WERI-Rb-1 (cell line): Measurements from ENCODE around the gene EOGT.

Experiments
- DNase-seq: peaks from one replicate; pipeline ENCODE4 v3.0.0-alpha.2; 2020
- H3K27ac ChIP-seq: fragments of 250-450 bp; sonication (Bioruptor Pico); 2 replicates; pipeline ENCODE4 v1.5.1; 2020; ENCODE audit warnings: mild to moderate bottlenecking, moderate library complexity
- H3K27me3 ChIP-seq: fragments of 250-450 bp; sonication (Bioruptor Pico); 2 replicates; pipeline ENCODE4 v1.5.1; 2021; ENCODE audit warnings: mild to moderate bottlenecking, low read depth, moderate library complexity; ENCODE audit not compliant: insufficient read depth, severe bottlenecking
- H3K36me3 ChIP-seq: fragments of 250-450 bp; sonication (Bioruptor Pico); 2 replicates; pipeline ENCODE4 v1.5.1; 2020; ENCODE audit warnings: mild to moderate bottlenecking, moderate library complexity
- H3K4me3 ChIP-seq: 2 replicates; pipeline ENCODE4 v1.5.1; 2011; ENCODE audit warnings: low read depth, mild to moderate bottlenecking, control low read depth, low read length
- H3K9me3 ChIP-seq: fragments of 250-450 bp; sonication (Bioruptor Pico); 2 replicates; pipeline ENCODE4 v1.5.1; 2021; ENCODE audit warnings: mild to moderate bottlenecking, moderate library complexity; ENCODE audit not compliant: severe bottlenecking
- TF ChIP-seq, protein P1 (sequence below): IDR thresholded peaks from 2 replicates; pipeline ENCODE4 v1.5.1; 2011; ENCODE audit warnings: low read depth, mild to moderate bottlenecking, control low read depth, inconsistent platforms, low read length

The EOGT gene

DNA sequence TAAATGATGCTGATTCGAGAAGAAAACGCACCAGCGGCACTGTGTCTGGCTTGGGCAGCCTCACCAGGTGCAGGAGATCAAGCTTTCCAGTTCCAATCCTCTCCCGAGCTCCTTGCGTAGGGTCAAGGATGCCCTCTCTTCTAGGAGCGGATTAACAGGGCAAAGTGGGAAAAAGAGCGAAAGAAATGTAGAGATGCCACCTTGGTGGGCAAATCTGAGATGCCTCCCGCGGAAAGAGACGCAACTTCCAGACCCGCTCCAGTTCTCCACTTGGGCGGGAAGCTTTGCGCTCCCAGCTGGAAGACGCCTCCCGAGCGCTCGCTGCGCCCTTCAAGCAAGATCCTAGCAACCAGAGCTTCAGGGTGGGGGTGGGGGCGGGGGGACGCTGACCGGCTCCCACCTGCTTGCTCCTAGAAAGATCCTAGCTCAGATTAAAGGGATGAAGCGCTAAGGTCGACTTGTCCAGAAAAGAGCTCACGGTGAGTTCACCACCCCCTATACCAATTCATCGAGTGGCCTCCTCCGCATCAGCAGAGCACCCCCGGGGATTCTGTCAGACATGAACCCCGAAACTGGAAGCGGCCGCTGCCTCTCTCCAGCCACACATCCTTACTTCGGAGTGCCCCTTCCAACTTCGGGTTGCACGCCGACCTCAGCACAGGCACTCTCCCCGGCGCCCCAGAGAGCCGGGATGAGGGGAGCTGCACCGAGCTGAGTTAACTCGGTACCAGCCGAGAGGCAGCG lies 81.9 kb downstream of the EOGT start:
- peak; percentile 46 for DNase-seq
- TF ChIP-seq, protein P1, sequence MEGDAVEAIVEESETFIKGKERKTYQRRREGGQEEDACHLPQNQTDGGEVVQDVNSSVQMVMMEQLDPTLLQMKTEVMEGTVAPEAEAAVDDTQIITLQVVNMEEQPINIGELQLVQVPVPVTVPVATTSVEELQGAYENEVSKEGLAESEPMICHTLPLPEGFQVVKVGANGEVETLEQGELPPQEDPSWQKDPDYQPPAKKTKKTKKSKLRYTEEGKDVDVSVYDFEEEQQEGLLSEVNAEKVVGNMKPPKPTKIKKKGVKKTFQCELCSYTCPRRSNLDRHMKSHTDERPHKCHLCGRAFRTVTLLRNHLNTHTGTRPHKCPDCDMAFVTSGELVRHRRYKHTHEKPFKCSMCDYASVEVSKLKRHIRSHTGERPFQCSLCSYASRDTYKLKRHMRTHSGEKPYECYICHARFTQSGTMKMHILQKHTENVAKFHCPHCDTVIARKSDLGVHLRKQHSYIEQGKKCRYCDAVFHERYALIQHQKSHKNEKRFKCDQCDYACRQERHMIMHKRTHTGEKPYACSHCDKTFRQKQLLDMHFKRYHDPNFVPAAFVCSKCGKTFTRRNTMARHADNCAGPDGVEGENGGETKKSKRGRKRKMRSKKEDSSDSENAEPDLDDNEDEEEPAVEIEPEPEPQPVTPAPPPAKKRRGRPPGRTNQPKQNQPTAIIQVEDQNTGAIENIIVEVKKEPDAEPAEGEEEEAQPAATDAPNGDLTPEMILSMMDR = no peak
- H3K27me3 ChIP-seq = no peaks in the 10 kb centered on the region
- H3K9me3 ChIP-seq = no peaks in the 10 kb centered on the region
- H3K36me3 ChIP-seq = no peaks in the 10 kb centered on the region
- H3K27ac ChIP-seq = peak overlapping the region; percentile 25; the same call in 1 of the 2 replicates
- H3K4me3 ChIP-seq = peak overlapping the region; percentile 76
